Keratinocyte (primary cell): ENCODE data around the gene FAM43B. TPM values are rescaled to one million over a fixed set of nuclear protein-coding genes. Genes with fewer than 3 reads are reported as not detected.

Experiments used
- DNase-seq: peaks from one replicate; pipeline ENCODE4 v3.0.0-alpha.2; 2011; ENCODE audit warnings: low read depth, missing footprints, low spot score
- FAIRE-seq: peaks from 2 replicates; lab custom pipeline; 2011; peaks lifted over from hg19 to GRCh38; lab: Jason Lieb, UNC
- H2AFZ ChIP-seq: 2 replicates; pipeline ENCODE4 v1.6.0; 2012; ENCODE audit warnings: low read length, control low read depth, inconsistent platforms; ENCODE audit not compliant: control insufficient read depth
- H3K27ac ChIP-seq: 2 replicates; pipeline ENCODE4 v1.5.1; 2011; ENCODE audit warnings: low read length; ENCODE audit not compliant: control insufficient read depth, insufficient read depth
- H3K27me3 ChIP-seq: 3 replicates; pipeline ENCODE4 v1.6.0; 2011; ENCODE audit warnings: low read length; ENCODE audit not compliant: control insufficient read depth, insufficient read depth; ENCODE audit errors: extremely low read depth
- H3K36me3 ChIP-seq, 2 experiments: 2 replicates in 1 of 2; 3 replicates in 1 of 2; pipeline ENCODE4 v1.5.1; 2011; ENCODE audit warnings: low read length in 2 of 2, mild to moderate bottlenecking in 1 of 2; ENCODE audit not compliant: control insufficient read depth in 2 of 2, insufficient read depth in 2 of 2; ENCODE audit errors: extremely low read depth in 1 of 2
- H3K4me1 ChIP-seq: 3 replicates; pipeline ENCODE4 v1.5.1; 2011; ENCODE audit warnings: low read length; ENCODE audit not compliant: control insufficient read depth, insufficient read depth; ENCODE audit errors: extremely low read depth
- H3K4me2 ChIP-seq: 3 replicates; pipeline ENCODE4 v1.6.0; 2011; ENCODE audit warnings: low read depth, low read length; ENCODE audit not compliant: control insufficient read depth, insufficient read depth; ENCODE audit errors: extremely low read depth
- H3K4me3 ChIP-seq, 3 experiments: fragments of 200-600 bp in 1 of 3; sonication (generic) in 1 of 3; 2 replicates in 2 of 3; 3 replicates in 1 of 3; pipeline ENCODE4 v1.5.1; 2011 to 2016; ENCODE audit warnings: low read length in 3 of 3, mild to moderate bottlenecking in 3 of 3, control low read depth in 2 of 3, inconsistent platforms in 1 of 3, low read depth in 1 of 3, mixed read lengths in 1 of 3, mixed run types in 1 of 3, moderate library complexity in 1 of 3; ENCODE audit not compliant: control insufficient read depth in 2 of 3, insufficient read depth in 2 of 3; ENCODE audit errors: extremely low read depth in 1 of 3
- H3K79me2 ChIP-seq: 2 replicates; pipeline ENCODE4 v1.6.0; 2012; ENCODE audit warnings: low read length; ENCODE audit not compliant: control insufficient read depth, insufficient read depth
- H3K9ac ChIP-seq: 3 replicates; pipeline ENCODE4 v1.6.0; 2011; ENCODE audit warnings: low read length; ENCODE audit not compliant: control insufficient read depth, insufficient read depth; ENCODE audit errors: extremely low read depth
- H3K9me1 ChIP-seq: 3 replicates; pipeline ENCODE4 v1.6.0; 2011; ENCODE audit warnings: low read length; ENCODE audit not compliant: control insufficient read depth, insufficient read depth; ENCODE audit errors: extremely low read depth
- H3K9me3 ChIP-seq: 2 replicates; pipeline ENCODE4 v1.5.1; 2012; ENCODE audit warnings: low read depth, low read length; ENCODE audit not compliant: control insufficient read depth
- H4K20me1 ChIP-seq: 3 replicates; pipeline ENCODE4 v1.6.0; 2011; ENCODE audit warnings: low read length; ENCODE audit not compliant: control insufficient read depth, insufficient read depth; ENCODE audit errors: extremely low read depth
- EZH2 ChIP-seq: IDR thresholded peaks from one replicate; pipeline ENCODE4 v1.6.1; 2012; ENCODE audit warnings: inconsistent platforms, mild to moderate bottlenecking, low read length, moderate library complexity
- dilution Hi-C: fragments of 300-500 bp; cut with MboI; formaldehyde crosslinking; loops from one replicate; pipeline ENCODE4 v1.7.0; 2020; ENCODE audit warnings: low sequenced_read_pairs; ENCODE audit not compliant: extremely low pct_ligation_motif_present
- polyA plus RNA-seq, 5 experiments: library from polyadenylated mRNA; depleted of rRNA in 3 of 5; stranded (reverse) in 3 of 5; stranded (forward) in 1 of 5; unstranded in 1 of 5; fragments of >200 nt; gene quantifications; 1 replicate in 1 of 5; 2 replicates in 3 of 5; 3 replicates in 1 of 5; pipeline versions ENCODE4 v1.2.1 to v1.2.3, GENCODE V29; 2011 to 2012; ENCODE audit warnings: missing spikeins in 2 of 5, low read depth in 1 of 5, low replicate concordance in 1 of 5
- TF ChIP-seq, protein P1 (sequence below), 3 experiments: IDR thresholded peaks in 1 of 3; conservative IDR thresholded peaks in 1 of 3; optimal IDR thresholded peaks in 1 of 3; 2 replicates in 2 of 3; 3 replicates in 1 of 3; pipeline versions ENCODE3 to v1.5.1; 2011; ENCODE audit warnings: low read length in 3 of 3, mild to moderate bottlenecking in 3 of 3, moderate library complexity in 2 of 3, control low read depth in 1 of 3, inconsistent platforms in 1 of 3; ENCODE audit not compliant: insufficient read depth in 2 of 3; ENCODE audit errors: extremely low read depth in 1 of 3

Gene FAM43B
- polyA plus RNA-seq, 1 donor (not counting 4 experiments of a cell fraction or from before 2014, with no cell fraction given), result not detected

DNA sequence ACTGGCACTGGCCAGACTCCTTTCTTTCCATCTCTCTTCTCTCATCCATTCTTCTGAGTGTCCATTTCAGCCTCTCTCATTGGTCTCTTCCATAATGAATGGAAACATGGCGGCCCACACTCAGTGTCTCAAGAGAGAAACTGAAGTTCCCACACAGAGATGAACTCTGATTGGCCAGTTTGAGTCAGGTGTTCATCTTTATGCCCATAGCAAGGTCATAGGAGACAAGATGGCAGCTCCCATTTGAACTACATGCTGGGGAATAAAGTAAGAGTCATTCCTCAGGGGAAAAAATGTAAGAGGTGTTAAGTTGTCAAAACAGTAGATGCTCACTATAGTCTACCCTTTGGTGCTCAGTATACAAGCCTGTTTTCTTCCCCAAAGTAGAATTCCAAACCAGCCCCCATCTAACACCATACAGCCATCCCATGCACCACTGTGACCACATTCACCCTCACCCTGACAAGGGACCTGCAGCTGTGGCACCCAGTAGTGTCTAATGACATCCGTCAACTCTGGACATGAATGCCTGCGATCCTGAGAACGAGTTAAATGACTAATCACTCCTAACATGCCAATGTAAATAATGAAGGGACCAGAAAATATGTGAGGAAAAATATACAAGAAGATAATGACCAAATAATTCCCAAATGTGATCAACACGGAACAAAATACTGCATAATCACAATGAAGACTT lies 48.9 kb downstream of the FAM43B start:
- Histone ChIP-seq H3K27me3 (no peaks in the 10 kb centered on the region), H3K9me1 (peaks cover 4% of the 10 kb centered on the region), H4K20me1 (no peaks in the 10 kb centered on the region), H3K4me2 (no peak overlapping the region), H3K9ac (no peak overlapping the region), H3K27ac (no peak overlapping the region), H3K36me3 (peaks cover 0 to 1% of the 10 kb centered on the region in 2 experiments), H3K4me3 (no peak overlapping the region), H3K4me1 (peaks cover 36% of the 10 kb centered on the region), H3K9me3 (no peaks in the 10 kb centered on the region), H2AFZ (no peak overlapping the region), H3K79me2 (no peaks in the 10 kb centered on the region)
- TF ChIP-seq, protein P1, sequence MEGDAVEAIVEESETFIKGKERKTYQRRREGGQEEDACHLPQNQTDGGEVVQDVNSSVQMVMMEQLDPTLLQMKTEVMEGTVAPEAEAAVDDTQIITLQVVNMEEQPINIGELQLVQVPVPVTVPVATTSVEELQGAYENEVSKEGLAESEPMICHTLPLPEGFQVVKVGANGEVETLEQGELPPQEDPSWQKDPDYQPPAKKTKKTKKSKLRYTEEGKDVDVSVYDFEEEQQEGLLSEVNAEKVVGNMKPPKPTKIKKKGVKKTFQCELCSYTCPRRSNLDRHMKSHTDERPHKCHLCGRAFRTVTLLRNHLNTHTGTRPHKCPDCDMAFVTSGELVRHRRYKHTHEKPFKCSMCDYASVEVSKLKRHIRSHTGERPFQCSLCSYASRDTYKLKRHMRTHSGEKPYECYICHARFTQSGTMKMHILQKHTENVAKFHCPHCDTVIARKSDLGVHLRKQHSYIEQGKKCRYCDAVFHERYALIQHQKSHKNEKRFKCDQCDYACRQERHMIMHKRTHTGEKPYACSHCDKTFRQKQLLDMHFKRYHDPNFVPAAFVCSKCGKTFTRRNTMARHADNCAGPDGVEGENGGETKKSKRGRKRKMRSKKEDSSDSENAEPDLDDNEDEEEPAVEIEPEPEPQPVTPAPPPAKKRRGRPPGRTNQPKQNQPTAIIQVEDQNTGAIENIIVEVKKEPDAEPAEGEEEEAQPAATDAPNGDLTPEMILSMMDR (optimal IDR thresholded peaks at IDR 0.05 in 1 of 3, IDR thresholded peaks at IDR 0.05 in 1 of 3, conservative IDR thresholded peaks at IDR 0.05 in 1 of 3; ENCODE audit: extremely low read depth in 1 of 3, insufficient read depth in 2 of 3, low read length in 3 of 3), result no peak
- TF ChIP-seq EZH2, result no peak
- no peak for DNase-seq
- dilution Hi-C loops, result no loop called here
- no peak for FAIRE-seq

DNA sequence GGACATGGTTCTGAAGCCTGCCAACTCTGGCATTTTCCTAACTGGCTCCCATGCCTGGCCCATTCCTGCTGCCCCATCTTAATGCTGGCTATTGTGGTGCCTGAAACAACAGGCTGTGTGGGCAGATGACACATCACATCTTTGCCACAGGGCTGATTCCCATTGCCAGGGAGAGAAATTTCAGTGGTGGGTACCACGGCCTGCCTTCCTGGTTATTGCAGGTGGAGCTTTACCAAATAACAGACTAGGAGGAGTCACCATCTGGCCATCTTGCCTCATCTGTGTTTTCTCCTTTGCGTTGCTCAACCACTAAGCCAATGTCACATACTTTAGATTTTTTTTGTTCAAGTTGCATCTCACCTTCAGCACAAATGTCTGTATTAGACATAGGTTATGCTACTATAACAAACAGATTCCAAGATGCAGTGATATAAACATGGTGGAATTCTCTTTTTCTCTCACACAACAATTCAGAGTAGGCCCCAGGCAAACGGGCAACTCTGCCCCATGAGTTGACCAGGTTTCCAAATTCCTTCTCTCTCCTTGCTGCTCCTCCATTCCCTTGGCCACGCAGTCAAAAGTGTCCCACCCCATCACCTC lies 50.6 kb downstream of the FAM43B start:
- Histone ChIP-seq H4K20me1 (no peaks in the 10 kb centered on the region), H3K4me1 (peaks cover 36% of the 10 kb centered on the region), H3K4me3 (no peak overlapping the region), H3K79me2 (no peaks in the 10 kb centered on the region), H3K9ac (no peak overlapping the region), H3K36me3 (peaks cover 0 to 4% of the 10 kb centered on the region in 2 experiments), H3K9me3 (no peaks in the 10 kb centered on the region), H3K27ac (peak overlapping the region; percentile 78), H2AFZ (no peak overlapping the region), H3K4me2 (no peak overlapping the region), H3K27me3 (no peaks in the 10 kb centered on the region), H3K9me1 (peaks cover 4% of the 10 kb centered on the region)
- peak; percentile 87 for FAIRE-seq
- DNase-seq, result no peak
- TF ChIP-seq, protein P1 (optimal IDR thresholded peaks at IDR 0.05 in 1 of 3, IDR thresholded peaks at IDR 0.05 in 1 of 3, conservative IDR thresholded peaks at IDR 0.05 in 1 of 3; ENCODE audit: extremely low read depth in 1 of 3, insufficient read depth in 2 of 3, low read length in 3 of 3), result no peak
- TF ChIP-seq EZH2, result no peak
- dilution Hi-C loops, result no loop called here
